ENCODE data around the gene CDK2AP2.

CDK2AP2 gene

GRCh38 chr11:67505605-67506396, 2.2 kb downstream of the CDK2AP2 start:
- DNase-seq (ENCODE audit: low read depth in 1 of 2, low spot score in 1 of 2): peak; percentile 94 to 96
- in situ Hi-C loops (cut with HindIII; ENCODE audit: low pct_unique_long_range_greater_than_20kb, low sequenced_read_pairs): no loop called here

GRCh38 chr11:67504950-67505581, 2.9 kb downstream of the CDK2AP2 start, which contains the start of gene PITPNM1:
Gene PITPNM1, minus strand, starts transcription at chr11:67505363. Its CDS starts 1,183 bp downstream, at chr11:67504180.
- no peak for TF ChIP-seq JUND (IDR thresholded peaks at IDR 0.05; ENCODE audit: low read depth)
- peak; percentile 62 to 76 for DNase-seq (ENCODE audit: low read depth in 1 of 2, low spot score in 1 of 2)
- in situ Hi-C loops (cut with HindIII; ENCODE audit: low pct_unique_long_range_greater_than_20kb, low sequenced_read_pairs): no loop called here

More at GRCh38 chr11:67505605-67506396, 2.2 kb downstream of the CDK2AP2 start:
- no peak for TF ChIP-seq JUND (IDR thresholded peaks at IDR 0.05; ENCODE audit: low read depth)

GRCh38 chr11:67504005-67504949, 3.7 kb downstream of the CDK2AP2 start:
- in situ Hi-C loops (cut with HindIII; ENCODE audit: low pct_unique_long_range_greater_than_20kb, low sequenced_read_pairs): no loop called here
- TF ChIP-seq JUND (IDR thresholded peaks at IDR 0.05; ENCODE audit: low read depth): no peak
- no peak for DNase-seq (ENCODE audit: low read depth in 1 of 2, low spot score in 1 of 2)

GRCh38 chr11:67503119-67504004, 4.6 kb downstream of the CDK2AP2 start:
- no peak for DNase-seq (ENCODE audit: low read depth in 1 of 2, low spot score in 1 of 2)
- in situ Hi-C loops (cut with HindIII; ENCODE audit: low pct_unique_long_range_greater_than_20kb, low sequenced_read_pairs): no loop called here
- TF ChIP-seq JUND (IDR thresholded peaks at IDR 0.05; ENCODE audit: low read depth): no peak

GRCh38 chr11:67502328-67502979, 5.5 kb downstream of the CDK2AP2 start:
- no peak for TF ChIP-seq JUND (IDR thresholded peaks at IDR 0.05; ENCODE audit: low read depth)
- DNase-seq (ENCODE audit: low read depth in 1 of 2, low spot score in 1 of 2): no peak
- in situ Hi-C loops (cut with HindIII; ENCODE audit: low pct_unique_long_range_greater_than_20kb, low sequenced_read_pairs): no loop called here

- in situ Hi-C loops (cut with HindIII; ENCODE audit: low pct_unique_long_range_greater_than_20kb, low sequenced_read_pairs): no loop called here
- DNase-seq (ENCODE audit: low read depth in 1 of 2, low spot score in 1 of 2): no peak
- TF ChIP-seq JUND (IDR thresholded peaks at IDR 0.05; ENCODE audit: low read depth): no peak
These were observed 6.1 kb downstream of the CDK2AP2 start for GRCh38 chr11:67501854-67502253.

- TF ChIP-seq JUND (IDR thresholded peaks at IDR 0.05; ENCODE audit: low read depth): no peak
- DNase-seq (ENCODE audit: low read depth in 1 of 2, low spot score in 1 of 2): no peak
- in situ Hi-C loops (cut with HindIII; ENCODE audit: low pct_unique_long_range_greater_than_20kb, low sequenced_read_pairs): no loop called here
These were observed 6.9 kb downstream of the CDK2AP2 start for GRCh38 chr11:67500831-67501715.

GRCh38 chr11:67500484-67500821, 7.5 kb downstream of the CDK2AP2 start:
- no peak for TF ChIP-seq JUND (IDR thresholded peaks at IDR 0.05; ENCODE audit: low read depth)
- in situ Hi-C loops (cut with HindIII; ENCODE audit: low pct_unique_long_range_greater_than_20kb, low sequenced_read_pairs): no loop called here

GRCh38 chr11:67499808-67500483, 8.0 kb downstream of the CDK2AP2 start:
- no peak for TF ChIP-seq JUND (IDR thresholded peaks at IDR 0.05; ENCODE audit: low read depth)
- in situ Hi-C loops (cut with HindIII; ENCODE audit: low pct_unique_long_range_greater_than_20kb, low sequenced_read_pairs): no loop called here
- no peak for DNase-seq (ENCODE audit: low read depth in 1 of 2, low spot score in 1 of 2)

More at GRCh38 chr11:67500484-67500821, 7.5 kb downstream of the CDK2AP2 start:
- no peak for DNase-seq (ENCODE audit: low read depth in 1 of 2, low spot score in 1 of 2)

- TF ChIP-seq JUND (IDR thresholded peaks at IDR 0.05; ENCODE audit: low read depth): no peak
- DNase-seq (ENCODE audit: low read depth in 1 of 2, low spot score in 1 of 2): no peak
- in situ Hi-C loops (cut with HindIII; ENCODE audit: low pct_unique_long_range_greater_than_20kb, low sequenced_read_pairs): no loop called here
These were observed 9.4 kb downstream of the CDK2AP2 start for GRCh38 chr11:67498544-67498972.

Data from T47D (cell line).